NCI-H2171 treated with DMSO at 0.1 percent for 48 hours (cell line): ENCODE results near the gene GEN1.

Experiments used
- DNase-seq: peaks from one replicate; lab custom pipeline; 2025; lab: John Stamatoyannopoulos, UW

The GEN1 gene

DNA sequence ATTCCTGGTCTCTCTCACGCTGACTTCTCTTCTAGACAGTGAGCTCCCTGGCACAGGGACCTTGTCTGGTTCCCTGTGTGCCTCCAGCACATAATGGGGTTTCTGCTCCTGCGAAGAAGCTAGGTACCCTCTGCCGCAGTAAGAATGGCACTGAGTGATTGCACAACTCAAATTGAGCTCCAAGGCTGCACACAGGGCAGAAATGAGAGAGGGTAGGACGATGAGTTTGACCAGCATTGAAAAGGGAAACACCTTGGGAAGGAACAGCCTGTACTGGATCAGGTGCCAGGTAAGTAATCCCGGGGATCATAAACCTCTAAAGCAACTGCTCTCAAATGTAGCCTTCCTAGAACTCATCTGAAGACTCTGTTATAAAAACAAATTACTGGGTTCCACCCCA lies 41.4 kb downstream of the GEN1 start:
- no peak for DNase-seq

DNA sequence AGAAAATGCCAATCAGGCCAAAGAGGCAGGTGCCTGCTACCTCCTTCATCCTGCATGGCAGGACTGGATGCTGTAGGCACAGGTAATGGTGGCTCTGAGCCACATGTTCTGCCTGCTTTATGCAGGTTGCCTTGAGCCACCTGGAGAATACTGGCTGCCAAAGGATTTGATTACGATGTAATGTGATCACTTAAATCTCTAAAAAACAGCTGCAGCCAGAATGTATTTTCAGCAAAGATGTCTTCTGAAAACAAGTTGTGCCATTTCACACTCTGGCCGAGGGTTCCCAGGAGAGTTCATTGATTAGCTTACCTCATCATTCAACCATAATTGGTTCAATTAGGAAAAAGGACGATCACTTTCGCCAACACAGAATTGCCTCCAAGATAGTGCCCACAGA lies 44.4 kb downstream of the GEN1 start:
- peak; percentile 98 for DNase-seq

DNA sequence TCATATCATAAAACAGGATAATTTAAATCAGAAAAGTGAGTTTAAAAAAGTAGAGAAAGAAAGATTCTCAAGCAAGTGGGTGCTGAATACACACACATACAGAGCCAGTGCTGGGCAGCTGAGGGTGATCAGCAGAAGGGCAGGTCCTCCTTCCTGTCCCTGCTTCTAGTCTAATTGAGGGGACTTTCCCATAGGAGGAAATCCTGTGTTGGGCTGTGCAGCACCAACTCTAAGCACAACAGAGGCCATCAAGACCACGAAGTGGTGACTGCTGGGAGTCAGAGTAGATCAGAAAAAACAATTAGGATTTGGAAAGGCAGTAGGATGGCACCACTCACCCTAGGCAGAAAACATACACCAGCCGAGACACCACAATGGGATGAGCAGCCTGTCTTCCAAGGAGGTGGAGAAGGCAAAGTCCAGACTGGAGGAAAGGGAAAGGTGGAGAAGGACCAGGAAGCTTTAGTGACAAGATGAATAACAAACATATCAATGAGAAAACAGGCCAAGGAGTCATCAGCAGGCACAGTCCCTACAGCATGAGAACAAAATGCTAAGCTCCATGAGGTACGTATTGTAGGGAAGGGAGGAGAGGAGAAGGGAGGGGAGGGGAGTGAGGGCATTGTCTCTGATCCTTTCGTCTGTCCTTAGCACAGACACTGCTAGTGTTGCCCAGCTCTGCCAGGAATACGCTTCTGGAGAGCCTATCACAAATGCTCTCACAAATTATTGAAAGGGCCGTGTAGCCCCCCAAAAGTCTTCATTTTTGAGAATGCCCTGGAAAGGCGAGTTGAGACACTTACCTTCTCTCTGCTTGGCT lies 45.6 kb downstream of the GEN1 start:
- DNase-seq = no peak

DNA sequence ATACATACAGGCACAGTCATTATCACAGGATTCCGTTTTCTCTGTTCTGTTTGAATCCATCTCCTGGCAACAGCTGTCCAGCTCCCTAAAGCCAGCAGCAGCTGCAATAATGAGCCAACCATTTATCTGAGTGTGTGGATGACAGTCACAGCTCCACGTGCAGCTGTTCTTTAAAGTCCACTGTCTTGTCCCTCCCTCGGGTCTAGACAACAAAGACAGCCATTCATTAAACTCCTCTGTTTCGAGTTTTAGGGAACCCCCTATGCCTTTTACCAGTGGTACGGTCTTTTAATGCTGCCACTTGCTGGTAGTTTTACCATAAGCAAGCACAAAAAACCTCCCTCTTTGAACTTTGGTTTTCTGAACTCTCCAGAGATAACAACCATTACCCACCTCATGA lies 46.3 kb downstream of the GEN1 start:
- peak; percentile 33 for DNase-seq

DNA sequence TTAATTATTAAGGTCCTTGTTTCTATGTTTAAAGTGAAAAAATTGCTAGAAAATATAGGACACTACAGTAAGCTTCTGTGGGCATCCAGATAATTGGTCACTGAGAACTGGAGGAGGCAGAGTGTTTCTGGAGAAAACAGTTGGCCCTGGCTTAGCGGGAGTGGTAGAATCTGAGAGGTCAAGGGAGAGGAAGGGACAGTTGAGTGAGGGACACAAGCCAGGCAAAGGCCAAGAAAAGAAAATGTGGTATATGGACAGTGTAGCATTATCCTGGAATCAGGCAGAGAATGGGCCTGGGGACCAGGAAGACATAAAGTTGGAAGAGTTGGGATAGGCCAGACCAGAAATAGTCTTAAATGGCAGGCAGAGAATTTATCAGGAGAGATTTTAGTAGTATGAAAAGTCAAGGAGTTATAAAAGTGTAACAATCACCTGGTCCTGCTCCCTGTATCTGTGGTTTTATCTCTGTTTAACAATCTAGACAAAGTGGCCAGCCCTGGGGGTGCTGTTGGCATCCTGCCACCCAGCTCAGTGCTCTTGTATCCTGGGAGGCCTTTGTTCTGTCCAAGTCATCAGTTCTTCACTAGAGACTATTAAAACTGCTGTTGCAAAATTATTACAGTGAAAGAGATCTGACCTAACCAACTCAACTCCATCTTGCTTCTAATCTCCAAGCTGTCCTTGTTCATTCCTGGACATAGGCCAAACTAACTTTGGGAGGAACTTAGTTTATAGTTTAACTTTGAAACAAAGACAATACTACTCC lies 46.9 kb downstream of the GEN1 start:
- DNase-seq = no peak

DNA sequence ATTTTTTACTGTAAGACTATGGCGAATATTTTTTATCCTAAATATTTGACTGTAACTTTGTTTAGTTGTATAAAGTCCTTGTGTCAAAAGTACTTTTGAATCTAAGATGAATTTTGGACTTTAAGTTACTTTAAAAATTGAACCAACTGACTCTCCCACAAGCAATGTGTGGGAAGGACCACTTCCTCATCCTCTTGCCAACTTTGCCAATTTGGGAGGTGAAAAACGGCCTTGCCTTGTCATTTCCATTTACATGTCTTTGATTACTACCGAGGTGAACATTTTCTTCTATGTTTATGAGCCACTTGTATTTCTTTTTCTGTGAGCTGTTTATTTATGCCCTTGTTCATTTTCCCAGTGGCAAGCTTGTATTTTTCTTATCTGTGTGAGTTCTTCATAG lies 49.6 kb downstream of the GEN1 start:
- DNase-seq = no peak

DNA sequence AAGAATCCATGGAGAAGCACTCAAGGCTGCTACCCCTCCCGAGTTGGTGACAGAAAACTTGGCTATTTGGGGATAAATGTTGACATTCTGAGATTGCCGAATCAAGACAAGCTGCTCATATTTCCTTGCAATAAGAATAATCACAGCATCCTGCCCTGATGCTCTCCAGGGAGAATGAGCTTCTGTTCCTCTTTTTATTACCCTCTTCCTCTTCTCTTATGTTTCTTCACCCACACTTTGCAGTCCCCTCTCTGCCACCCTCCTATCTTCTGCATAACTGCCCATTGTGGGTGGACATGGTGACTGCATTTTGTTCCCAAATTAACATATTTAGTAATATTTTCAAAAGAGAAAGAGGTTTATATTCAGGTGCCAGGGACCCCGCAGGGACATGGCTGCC lies 50.4 kb downstream of the GEN1 start:
- peak; percentile 74 for DNase-seq

DNA sequence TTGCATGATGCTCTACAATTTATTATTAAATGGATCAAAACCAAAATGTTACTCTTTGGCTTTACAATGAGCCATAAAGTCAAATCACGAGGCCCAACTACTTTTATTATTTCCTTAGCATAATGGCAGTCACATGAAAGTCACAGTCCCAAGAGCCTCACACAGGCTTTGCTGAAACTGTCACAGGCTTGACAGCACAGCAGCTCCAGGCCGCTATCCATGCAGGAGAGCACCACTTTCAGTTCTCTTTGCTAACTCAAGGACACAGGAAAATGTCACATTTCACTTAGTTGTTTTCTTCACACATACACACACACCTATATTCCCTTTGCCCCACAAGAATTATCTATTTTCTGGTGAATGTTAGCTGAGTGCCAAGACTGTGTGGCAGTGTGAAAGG lies 51.2 kb downstream of the GEN1 start:
- DNase-seq = no peak

DNA sequence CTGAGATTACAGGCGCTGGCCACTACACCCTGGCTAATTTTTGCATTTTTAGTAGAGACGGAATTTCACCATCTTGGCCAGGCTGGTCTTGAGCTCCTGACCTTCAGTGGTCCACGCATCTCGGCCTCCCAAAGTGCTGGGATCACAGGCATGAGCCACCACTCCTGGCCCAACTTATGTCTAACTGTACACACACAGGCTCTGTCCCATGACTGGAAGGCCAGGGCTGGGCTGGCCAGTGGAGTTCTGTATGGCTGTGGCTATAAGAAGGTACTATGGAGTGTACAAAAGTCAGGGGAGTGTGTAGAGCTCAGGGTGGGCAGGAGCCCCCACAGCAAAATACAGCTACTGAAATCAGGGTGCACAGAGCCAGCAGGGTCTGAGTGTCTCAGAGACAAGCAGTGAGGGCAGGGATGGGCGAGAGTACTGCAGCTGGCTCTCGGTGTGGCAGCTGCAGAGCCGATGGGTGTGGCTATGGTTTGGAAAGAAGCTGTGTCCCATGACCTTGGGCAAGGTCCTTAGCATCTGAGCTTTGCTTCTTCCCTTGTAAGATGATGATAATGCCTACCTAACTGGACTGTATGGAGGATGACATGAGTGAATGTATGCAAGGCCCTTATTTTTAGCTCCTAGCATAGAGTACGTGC lies 51.9 kb downstream of the GEN1 start:
- peak; percentile 76 for DNase-seq

DNA sequence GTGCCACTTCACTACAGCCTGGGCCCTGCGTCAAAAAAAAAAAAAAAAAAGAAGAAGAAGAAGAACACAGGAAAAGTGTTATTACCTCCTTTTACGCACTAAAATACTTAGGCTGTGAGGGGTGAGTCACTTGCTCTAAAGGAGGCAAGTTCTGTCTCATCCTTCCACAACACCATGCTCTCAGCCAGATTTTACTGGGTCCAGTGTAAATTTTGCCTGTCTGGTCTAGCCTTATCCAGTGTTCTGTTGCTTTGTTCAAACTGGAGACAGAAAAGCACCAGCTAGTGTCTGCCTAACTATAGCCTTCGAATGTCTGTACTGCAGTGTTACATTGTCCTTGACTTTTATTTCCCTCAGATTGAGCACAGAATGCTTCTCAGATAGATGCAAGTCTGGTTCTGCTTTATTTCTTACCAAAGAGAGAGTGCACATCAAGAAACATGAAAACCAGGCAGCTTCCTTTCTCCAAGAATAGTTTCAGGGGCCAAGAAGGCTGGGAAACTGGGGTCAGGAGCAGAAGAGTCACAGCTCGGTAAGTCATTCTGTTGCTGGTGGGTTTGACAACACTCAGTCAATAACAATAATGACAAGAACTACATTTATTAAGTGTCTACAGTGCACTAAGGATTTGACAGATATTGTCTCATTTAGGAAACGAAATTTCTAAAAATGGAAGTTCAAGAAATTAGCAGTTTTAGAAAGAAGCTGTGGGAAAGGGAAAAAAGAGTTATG lies 59.2 kb downstream of the GEN1 start:
- no peak for DNase-seq

DNA sequence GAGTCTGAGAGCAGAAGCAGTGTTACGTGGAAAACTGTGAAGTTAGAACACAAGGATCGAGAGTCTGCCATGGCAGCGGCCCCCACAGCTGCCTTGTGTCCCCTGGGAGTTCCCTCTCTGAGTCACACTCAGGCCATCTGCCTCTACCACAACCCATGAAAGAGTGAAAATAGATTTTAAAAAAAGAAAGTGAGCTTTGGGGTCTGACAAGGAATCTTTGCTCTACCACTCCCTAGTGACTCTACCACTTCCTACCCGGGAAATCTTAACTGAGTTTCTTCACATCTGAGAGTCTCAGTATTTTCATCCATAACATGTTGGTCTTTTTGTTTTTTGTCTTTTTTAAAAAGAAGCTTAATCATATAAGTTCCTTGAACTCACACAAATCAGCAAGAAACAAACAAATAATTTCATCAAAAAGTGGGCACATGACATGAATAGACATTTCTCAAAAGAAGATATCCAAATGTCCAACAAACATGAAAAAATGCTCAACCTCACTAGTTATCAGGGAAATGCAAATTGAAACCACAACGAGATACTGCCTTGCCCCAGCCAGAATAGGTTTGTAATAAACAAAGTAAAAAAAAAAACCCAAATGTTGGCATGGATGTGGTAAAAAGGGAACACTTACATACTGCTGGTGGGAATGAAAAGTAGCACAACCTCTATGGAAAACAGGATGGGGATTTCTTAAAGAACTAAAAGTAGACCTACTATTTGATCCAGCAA lies 60.0 kb downstream of the GEN1 start:
- DNase-seq = peak; percentile 99

DNA sequence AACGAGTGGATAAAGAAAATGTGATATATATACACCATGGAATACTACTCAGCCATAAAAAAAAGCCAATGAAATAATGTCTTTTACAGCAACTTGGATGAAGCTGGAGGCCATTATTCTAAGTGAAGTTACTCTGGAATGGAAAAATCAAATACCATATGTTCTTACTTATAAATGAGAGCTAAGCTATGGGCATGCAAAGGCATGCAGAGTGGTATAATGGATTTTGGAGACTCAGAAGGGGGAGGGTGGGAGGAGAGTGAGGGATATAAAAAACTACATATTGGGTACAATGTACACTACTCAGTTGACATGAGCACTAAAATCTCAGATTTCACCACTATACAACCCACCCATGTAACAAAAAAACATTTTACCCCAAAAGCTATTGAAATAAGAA lies 60.7 kb downstream of the GEN1 start:
- DNase-seq = peak; percentile 90

DNA sequence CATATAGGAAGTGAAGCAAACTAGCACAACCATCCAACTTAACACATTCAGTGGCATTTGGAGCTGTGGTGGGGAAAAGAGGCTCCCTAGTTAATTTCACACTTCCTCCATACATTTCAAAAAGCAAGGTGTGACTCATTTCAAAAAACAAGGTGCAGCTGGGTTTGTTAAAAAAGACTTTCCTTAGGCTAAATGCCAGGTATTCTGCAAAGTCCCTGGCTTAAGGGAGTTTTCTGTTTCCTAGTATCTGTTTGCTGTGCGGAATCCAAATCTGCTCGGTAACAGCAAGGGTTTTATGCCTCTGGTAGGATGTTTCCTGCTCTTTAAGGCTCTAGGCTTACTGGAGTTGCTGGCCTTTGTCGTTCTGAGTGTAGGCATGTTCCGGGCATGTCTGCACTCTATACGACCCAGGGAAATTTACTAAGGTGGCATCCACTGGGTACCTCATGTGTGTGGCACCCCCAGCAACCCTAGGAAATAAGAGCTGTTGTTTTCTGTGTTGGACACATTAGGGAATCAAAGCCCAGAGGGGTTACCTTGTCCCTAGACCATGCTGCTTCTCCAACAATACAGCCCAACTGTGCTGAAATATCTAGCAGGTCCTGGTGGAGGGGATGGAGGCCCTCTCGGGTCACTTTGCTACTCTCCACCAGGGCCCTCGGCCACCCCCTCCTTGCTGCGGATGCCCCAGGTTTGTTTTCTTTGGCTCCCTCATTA lies 61.7 kb downstream of the GEN1 start:
- DNase-seq = peak; percentile 65

DNA sequence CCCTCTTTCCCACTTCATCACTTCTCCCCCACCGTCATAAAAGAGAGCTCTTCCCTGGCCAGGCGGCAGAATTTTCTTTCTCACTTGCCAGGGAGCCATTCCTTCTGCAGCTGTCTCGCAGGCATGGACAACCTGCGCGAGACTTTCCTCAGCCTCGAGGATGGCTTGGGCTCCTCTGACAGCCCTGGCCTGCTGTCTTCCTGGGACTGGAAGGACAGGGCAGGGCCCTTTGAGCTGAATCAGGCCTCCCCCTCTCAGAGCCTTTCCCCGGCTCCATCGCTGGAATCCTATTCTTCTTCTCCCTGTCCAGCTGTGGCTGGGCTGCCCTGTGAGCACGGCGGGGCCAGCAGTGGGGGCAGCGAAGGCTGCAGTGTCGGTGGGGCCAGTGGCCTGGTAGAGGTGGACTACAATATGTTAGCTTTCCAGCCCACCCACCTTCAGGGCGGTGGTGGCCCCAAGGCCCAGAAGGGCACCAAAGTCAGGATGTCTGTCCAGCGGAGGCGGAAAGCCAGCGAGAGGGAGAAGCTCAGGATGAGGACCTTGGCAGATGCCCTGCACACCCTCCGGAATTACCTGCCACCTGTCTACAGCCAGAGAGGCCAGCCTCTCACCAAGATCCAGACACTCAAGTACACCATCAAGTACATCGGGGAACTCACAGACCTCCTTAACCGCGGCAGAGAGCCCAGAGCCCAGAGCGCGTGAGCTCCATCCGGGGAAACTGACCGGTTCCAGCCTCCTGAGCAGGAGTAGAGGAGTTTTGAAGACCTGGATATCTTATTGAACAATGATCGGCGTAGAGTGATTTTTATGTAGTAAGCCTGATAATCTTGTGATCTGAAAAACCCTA lies 62.7 kb downstream of the GEN1 start, which contains the start of gene MSGN1:
MSGN1 (plus strand) TSS at position 65 of the 850 bp plus-strand sequence; CDS start at position 124, 59 bp downstream.
- no peak for DNase-seq

DNA sequence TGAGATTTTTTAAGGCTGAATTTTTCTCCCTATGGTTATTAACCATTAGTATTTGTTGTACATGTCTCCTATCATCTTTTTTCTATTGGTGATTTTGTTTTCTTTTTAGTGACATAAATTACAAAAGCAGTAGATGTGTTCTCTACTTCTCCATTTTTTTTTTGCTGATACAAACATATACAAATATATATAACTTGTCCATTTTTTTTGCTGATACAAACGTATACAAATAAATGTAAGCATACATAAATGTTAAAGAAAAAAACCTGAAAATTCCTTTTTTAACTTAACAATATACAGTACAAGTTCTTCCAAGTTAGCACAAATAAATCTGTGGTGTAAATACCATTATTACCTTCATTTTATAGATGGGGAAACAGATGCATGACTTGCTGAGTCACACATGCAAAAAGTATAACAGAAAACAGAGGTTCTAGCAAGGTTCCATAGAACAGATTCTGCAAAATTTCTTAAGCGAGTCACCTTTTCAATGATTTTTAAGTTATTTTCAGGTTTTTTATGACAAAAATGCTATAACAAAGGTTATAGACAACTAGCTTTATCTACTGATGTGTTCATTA lies 64.4 kb downstream of the GEN1 start:
- DNase-seq = no peak

DNA sequence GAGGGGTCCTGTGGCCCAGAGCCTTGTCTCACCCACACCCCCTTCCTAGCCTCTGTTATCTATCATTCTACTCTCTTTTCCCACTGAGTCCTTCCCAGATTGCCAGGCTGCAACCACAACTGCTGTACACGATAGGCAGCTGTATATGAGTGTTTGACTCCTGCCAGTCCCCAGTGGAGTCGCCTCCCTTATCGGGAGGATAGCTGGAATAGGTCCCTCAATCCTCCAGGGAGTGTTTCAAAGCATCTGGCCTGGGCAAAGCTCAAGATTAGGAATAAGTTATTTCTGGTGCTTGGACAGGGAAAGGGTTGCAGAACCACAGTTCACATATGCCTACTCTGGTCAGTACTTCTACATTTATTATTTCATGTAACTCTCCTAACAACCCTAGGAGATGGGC lies 67.1 kb downstream of the GEN1 start:
- peak; percentile 49 for DNase-seq

DNA sequence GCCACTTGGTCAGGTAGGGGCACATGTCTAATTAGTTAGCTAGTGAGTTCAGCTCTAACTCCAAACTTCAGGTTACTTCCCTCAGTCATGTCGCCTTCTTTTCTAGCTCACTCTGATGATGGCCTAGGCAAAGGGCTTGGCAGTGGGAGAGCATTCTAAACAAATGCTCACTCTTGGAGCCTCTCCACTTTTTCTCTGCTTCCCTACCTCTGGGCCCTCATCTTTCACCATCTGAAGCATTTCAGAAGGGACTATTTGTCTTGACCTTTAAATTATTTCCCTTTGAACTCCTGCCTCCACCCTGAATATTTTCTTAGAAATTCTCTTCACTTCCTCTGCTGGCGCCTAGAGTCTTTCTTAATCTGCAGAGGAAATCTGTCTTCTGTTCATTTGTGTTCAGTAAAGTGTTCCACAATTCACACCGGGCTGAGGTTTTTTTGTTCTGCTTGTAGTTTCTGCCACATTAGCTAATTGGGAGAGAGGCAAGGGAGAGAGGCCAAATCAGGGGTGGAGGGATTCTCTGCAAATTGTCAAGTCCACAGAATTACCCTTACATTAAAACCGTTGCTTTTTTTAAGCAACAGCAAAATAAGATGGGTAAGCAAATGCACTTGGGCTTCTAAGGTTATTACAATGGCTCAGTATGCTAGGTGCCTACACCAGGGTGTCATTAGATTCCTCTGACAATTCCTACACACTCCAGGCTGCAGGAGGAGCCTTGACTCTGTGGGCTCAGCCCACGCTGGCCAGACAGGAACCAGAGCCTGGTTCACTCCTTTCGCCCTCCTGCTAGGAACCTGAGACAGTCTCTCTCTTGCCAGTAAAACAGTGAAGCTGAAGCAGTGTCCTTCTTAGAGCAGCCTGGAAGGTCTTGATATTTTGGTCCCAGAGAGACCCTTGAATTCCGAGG lies 67.9 kb downstream of the GEN1 start:
- DNase-seq = peak; percentile 36

DNA sequence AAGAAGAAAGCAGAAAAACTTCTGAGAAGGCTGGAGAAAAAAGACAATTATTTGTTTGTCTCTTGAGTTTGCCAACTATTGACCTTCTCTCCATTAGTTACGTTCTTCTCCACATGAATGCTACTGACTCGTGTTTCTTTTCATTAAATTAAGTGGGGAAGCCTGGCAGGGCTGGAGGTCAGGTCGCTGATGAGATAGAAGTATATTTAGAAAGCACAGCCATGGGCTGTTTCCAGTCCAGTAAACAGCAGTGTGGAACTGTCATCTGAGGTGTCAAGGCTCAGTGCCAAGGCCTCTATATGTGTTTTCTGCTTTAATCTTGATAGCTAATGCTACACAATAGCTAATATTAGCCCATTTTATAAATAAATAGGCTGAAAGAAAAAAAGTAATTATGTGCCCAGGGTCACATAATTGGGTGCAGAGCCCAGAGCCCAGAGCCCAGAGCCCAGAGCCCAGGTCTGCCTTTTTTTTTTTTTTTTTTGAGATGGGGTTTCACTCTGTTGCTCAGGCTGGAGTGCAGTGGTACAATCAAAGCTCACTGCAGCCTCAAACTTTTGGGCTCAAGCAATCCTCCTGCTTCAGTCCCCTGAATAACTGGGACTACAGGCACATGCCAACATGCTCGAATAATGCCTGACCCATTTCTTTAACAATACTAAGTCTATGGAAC lies 68.6 kb downstream of the GEN1 start:
- peak; percentile 21 for DNase-seq
